ENCODE results near the gene MDM1.

The MDM1 gene

GRCh38 chr12:68321140-68321539, 11.0 kb downstream of the MDM1 start:
- no peak for DNase-seq (ENCODE audit: low read depth in 2 of 2)

GRCh38 chr12:68319988-68320623, 12.1 kb downstream of the MDM1 start:
- DNase-seq (ENCODE audit: low read depth in 2 of 2), result no peak

GRCh38 chr12:68317047-68317667, 15.0 kb downstream of the MDM1 start:
- DNase-seq (ENCODE audit: low read depth in 2 of 2), result no peak

- no peak for DNase-seq (ENCODE audit: low read depth in 2 of 2)
Measured at GRCh38 chr12:68310370-68310769, 21.8 kb downstream of the MDM1 start.

- no peak for DNase-seq (ENCODE audit: low read depth in 2 of 2)
Measured at GRCh38 chr12:68306564-68306963, 25.6 kb downstream of the MDM1 start.

- no peak for DNase-seq (ENCODE audit: low read depth in 2 of 2)
Measured at GRCh38 chr12:68305278-68305677, 26.9 kb downstream of the MDM1 start.

GRCh38 chr12:68304626-68305025, 27.5 kb downstream of the MDM1 start:
- no peak for DNase-seq (ENCODE audit: low read depth in 2 of 2)

GRCh38 chr12:68303850-68304249, 28.3 kb downstream of the MDM1 start:
- DNase-seq (ENCODE audit: low read depth in 2 of 2), result no peak

GRCh38 chr12:68297929-68298328, 34.2 kb downstream of the MDM1 start:
- no peak for DNase-seq (ENCODE audit: low read depth in 2 of 2)

- DNase-seq (ENCODE audit: low read depth in 2 of 2), result no peak
Measured at GRCh38 chr12:68294251-68294650, 37.9 kb downstream of the MDM1 start.

GRCh38 chr12:68293347-68293746, 38.8 kb downstream of the MDM1 start:
- DNase-seq (ENCODE audit: low read depth in 2 of 2), result no peak

- no peak for DNase-seq (ENCODE audit: low read depth in 2 of 2)
Measured at GRCh38 chr12:68292151-68292943, 39.8 kb downstream of the MDM1 start.

GRCh38 chr12:68291396-68292036, 40.6 kb downstream of the MDM1 start:
- no peak for DNase-seq (ENCODE audit: low read depth in 2 of 2)

GRCh38 chr12:68290126-68290525, 42.0 kb downstream of the MDM1 start:
- DNase-seq (ENCODE audit: low read depth in 2 of 2), result peak in 1 of 2 donors; percentile 10

- DNase-seq (ENCODE audit: low read depth in 2 of 2), result no peak
Measured at GRCh38 chr12:68287106-68287505, 45.1 kb downstream of the MDM1 start.

GRCh38 chr12:68286396-68286795, 45.8 kb downstream of the MDM1 start:
- no peak for DNase-seq (ENCODE audit: low read depth in 2 of 2)

GRCh38 chr12:68285541-68285940, 46.6 kb downstream of the MDM1 start:
- no peak for DNase-seq (ENCODE audit: low read depth in 2 of 2)

- no peak for DNase-seq (ENCODE audit: low read depth in 2 of 2)
Measured at GRCh38 chr12:68281322-68282077, 50.7 kb downstream of the MDM1 start.

GRCh38 chr12:68280240-68280639, 51.9 kb downstream of the MDM1 start:
- DNase-seq (ENCODE audit: low read depth in 2 of 2), result no peak

- DNase-seq (ENCODE audit: low read depth in 2 of 2), result no peak
Measured at GRCh38 chr12:68279227-68280054, 52.7 kb downstream of the MDM1 start.

- DNase-seq (ENCODE audit: low read depth in 2 of 2), result no peak
Measured at GRCh38 chr12:68276402-68276930, 55.7 kb downstream of the MDM1 start.
